ENCODE results near the gene TEKTIP1. TPM values are rescaled to one million over a fixed set of nuclear protein-coding genes. Genes with fewer than 3 reads are reported as not detected.
A peak's percentile ranks its signal among the peaks of the same experiment; 100 is the strongest.

TEKTIP1 gene
- total and polyA plus RNA-seq, 2 donors (not counting 1 experiment from before 2014, with no cell fraction given), result not detected

DNA sequence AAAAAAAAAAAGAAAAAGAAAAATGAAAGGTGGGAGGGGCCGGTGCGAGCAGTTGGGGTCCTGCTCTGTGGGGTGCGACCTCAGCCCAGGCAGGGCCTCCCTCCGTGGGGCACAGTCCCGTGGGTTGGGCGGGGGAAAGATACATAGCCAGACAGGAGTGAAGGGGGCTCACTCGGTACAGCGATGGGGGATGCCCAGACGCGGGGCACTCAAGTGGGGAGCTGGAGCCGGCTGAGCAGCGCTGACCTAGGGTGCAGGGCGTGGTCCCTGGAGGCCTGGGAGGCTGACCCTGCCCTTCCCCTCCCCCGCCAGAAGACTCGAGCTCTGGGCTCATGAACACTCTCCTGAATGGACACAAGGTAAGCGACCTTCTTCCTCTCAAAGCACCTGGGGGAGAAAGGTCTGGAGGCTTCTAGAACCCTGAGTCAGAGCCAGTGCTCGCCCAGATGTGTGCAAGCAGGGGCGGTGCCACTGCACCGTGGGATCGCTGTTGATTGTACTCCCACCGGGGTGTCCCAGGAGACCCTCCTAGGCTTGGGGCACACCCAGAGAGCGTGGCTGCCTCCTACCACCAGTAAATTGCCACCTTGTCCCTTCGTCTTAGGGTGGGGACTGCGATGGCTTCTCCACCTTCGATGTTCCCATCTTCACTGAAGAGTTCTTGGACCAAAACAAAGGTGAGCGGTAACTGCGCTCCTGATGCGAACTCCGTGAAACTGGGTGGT lies 37.1 kb downstream of the TEKTIP1 start:
- no peak overlapping the region for H3K9ac ChIP-seq (ENCODE audit: insufficient read depth, low read length)
- no peak overlapping the region for H3K4me2 ChIP-seq (ENCODE audit: extremely low read depth, insufficient read depth, low read length)
- H3K27ac ChIP-seq (ENCODE audit: insufficient read depth, low read length), result no peak overlapping the region
- H3K27me3 ChIP-seq (ENCODE audit: control insufficient read depth, insufficient read depth, low read length), result no peaks in the 10 kb centered on the region
- peaks cover 8% of the 10 kb centered on the region for H3K4me1 ChIP-seq (ENCODE audit: control insufficient read depth, extremely low read depth, insufficient read depth, low read length)
- no peaks in the 10 kb centered on the region for H3K9me3 ChIP-seq (ENCODE audit: control insufficient read depth, insufficient read depth, low read depth, low read length)
- no peaks in the 10 kb centered on the region for H3K79me2 ChIP-seq (ENCODE audit: control insufficient read depth, insufficient read depth, low read length)
- H2AFZ ChIP-seq (ENCODE audit: low read length), result no peak overlapping the region
- peak overlapping the region in 1 of 4 experiments; percentile 30 for H3K4me3 ChIP-seq (replicated peaks in 1 of 4; ENCODE audit: control extremely low read depth in 1 of 4, insufficient read depth in 1 of 4, low read depth in 3 of 4, low read length in 4 of 4)
- no peaks in the 10 kb centered on the region for H4K20me1 ChIP-seq (ENCODE audit: control insufficient read depth, extremely low read depth, insufficient read depth, low read length)
- peaks cover 10% of the 10 kb centered on the region for H3K36me3 ChIP-seq (ENCODE audit: control insufficient read depth, insufficient read depth, low read length)
- TF ChIP-seq CTCF (conservative IDR thresholded peaks at IDR 0.05 in 1 of 2, IDR thresholded peaks at IDR 0.05 in 1 of 2; ENCODE audit: low read depth in 1 of 2, low read length in 2 of 2) (no peak), EZH2 (IDR thresholded peaks at IDR 0.05; ENCODE audit: low read length, missing control alignments) (no peak)
- no peak for DNase-seq (ENCODE audit: low read depth in 2 of 2)

DNA sequence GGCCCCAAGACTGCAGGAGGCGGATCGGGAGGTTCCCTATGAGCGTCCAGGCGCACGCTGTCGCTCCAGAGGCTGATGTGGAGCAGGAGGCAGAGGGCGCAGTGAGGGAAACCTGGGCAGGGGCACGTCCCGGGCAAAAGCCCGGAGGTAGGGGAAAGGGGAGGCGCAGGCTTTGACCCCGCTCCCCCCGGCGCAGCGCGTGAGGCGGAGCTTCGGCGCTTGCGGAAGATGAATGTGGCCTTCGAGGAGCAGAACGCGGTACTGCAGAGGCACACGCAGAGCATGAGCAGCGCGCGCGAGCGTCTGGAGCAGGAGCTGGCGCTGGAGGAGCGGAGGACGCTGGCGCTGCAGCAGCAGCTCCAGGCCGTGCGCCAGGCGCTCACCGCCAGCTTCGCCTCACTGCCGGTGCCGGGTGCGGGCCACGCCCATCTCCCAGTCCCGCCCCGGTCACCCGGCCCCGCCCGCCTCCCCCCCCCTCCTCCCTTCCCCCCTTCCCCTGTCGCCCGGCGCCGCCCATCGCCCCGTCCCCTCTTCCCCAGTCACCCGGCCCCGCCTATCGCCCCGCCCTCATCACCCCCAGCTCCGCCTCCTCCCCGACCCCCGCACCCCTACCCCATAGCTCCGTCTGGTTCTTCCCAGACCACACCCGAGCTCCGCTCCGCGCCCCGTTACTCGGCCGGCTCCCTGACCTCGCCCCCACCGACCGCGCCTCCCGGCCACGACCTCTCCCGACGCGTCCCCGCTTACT lies 37.9 kb downstream of the TEKTIP1 start:
- H3K36me3 ChIP-seq (ENCODE audit: control insufficient read depth, insufficient read depth, low read length), result peaks cover 10% of the 10 kb centered on the region

More for the DNA sequence above, 37.9 kb downstream of the TEKTIP1 start:
- no peaks in the 10 kb centered on the region for H3K79me2 ChIP-seq (ENCODE audit: control insufficient read depth, insufficient read depth, low read length)
- peak overlapping the region; percentile 1 for H3K4me2 ChIP-seq (ENCODE audit: extremely low read depth, insufficient read depth, low read length)
- no peaks in the 10 kb centered on the region for H4K20me1 ChIP-seq (ENCODE audit: control insufficient read depth, extremely low read depth, insufficient read depth, low read length)
- peak; percentile 71 to 85 for DNase-seq (ENCODE audit: low read depth in 2 of 2)
- H3K27me3 ChIP-seq (ENCODE audit: control insufficient read depth, insufficient read depth, low read length), result no peaks in the 10 kb centered on the region
- no peak overlapping the region for H3K9ac ChIP-seq (ENCODE audit: insufficient read depth, low read length)
- peaks cover 8% of the 10 kb centered on the region for H3K4me1 ChIP-seq (ENCODE audit: control insufficient read depth, extremely low read depth, insufficient read depth, low read length)
- no peaks in the 10 kb centered on the region for H3K9me3 ChIP-seq (ENCODE audit: control insufficient read depth, insufficient read depth, low read depth, low read length)
- H3K27ac ChIP-seq (ENCODE audit: insufficient read depth, low read length), result no peak overlapping the region
- H2AFZ ChIP-seq (ENCODE audit: low read length), result peak overlapping the region; percentile 13
- TF ChIP-seq CTCF (conservative IDR thresholded peaks at IDR 0.05 in 1 of 2, IDR thresholded peaks at IDR 0.05 in 1 of 2; ENCODE audit: low read depth in 1 of 2, low read length in 2 of 2), result no peak
- TF ChIP-seq EZH2 (IDR thresholded peaks at IDR 0.05; ENCODE audit: low read length, missing control alignments), result no peak
- peak overlapping the region in 1 of 4 experiments; percentile 30 for H3K4me3 ChIP-seq (replicated peaks in 1 of 4; ENCODE audit: control extremely low read depth in 1 of 4, insufficient read depth in 1 of 4, low read depth in 3 of 4, low read length in 4 of 4)
